Esophagus muscularis mucosa (tissue), 4 donors: Measurements from ENCODE around the gene GOLGA6L9.
"Not testable (repeated sequence)": the region's sequence is repeated elsewhere in the genome, so short reads cannot be mapped to it uniquely, and the experiment has no call there.

Source experiments
- EP300 ChIP-seq: sonication (generic); formaldehyde crosslinking; IDR thresholded peaks from one replicate; pipeline ENCODE4 v1.6.1; 2017; ENCODE audit warnings: antibody characterized with exemption
- POLR2A ChIP-seq: fragments of 450-650 bp; IDR thresholded peaks from one replicate; pipeline ENCODE4 v1.6.1; 2017; ENCODE audit warnings: antibody characterized with exemption, moderate library complexity, mild to moderate bottlenecking, low read depth
- POLR2AphosphoS5 ChIP-seq, 2 donors: sonication (generic); formaldehyde crosslinking; IDR thresholded peaks; one replicate each; pipeline ENCODE4 v1.6.1; 2017; ENCODE audit warnings: antibody characterized with exemption in 2 of 2
- TF ChIP-seq, protein P1 (sequence below), 3 experiments: fragments of 200-600 bp in 2 of 3; fragments of 450-650 bp in 1 of 3; sonication (generic) in 2 of 3; IDR thresholded peaks; one replicate each; pipeline ENCODE4 v1.5.1; 2017 to 2019; ENCODE audit warnings: antibody characterized with exemption in 3 of 3, mild to moderate bottlenecking in 2 of 3, moderate library complexity in 1 of 3

DNA sequence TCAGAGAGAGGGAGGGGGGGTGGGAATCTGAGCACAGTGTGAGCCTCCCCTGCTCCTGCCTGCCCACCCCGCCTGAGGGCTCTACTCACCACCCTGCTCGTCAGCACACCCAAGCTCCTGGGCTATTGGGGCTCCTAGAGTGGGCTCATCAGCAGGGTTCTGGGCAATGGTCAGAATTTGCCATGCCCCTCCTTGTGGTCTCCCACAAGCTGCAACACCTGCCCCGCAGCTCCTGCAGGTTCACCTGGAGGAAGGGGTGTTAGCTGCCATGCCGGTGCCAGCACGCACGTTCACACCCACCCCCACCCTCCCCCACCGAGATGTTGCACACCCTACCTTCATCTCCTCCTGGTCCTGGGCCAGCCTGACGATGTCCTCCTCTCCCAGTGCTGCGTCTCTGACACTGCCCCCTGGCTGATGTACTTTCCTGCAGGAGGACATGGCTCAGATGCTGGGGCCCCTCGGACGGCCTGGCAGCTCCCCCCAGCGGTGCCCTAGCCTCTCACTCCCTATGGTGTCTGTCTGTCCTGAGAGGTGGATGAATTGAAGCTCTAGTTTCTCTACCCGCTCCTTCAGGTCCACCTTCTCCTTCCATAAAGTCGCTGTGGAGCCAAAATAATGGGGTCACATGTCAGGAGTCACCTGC is 47.2 kb downstream of the GOLGA6L9 start:
- not testable (repeated sequence) for TF ChIP-seq POLR2A; EP300; POLR2AphosphoS5 (IDR thresholded peaks at IDR 0.05)
- TF ChIP-seq, protein P1, sequence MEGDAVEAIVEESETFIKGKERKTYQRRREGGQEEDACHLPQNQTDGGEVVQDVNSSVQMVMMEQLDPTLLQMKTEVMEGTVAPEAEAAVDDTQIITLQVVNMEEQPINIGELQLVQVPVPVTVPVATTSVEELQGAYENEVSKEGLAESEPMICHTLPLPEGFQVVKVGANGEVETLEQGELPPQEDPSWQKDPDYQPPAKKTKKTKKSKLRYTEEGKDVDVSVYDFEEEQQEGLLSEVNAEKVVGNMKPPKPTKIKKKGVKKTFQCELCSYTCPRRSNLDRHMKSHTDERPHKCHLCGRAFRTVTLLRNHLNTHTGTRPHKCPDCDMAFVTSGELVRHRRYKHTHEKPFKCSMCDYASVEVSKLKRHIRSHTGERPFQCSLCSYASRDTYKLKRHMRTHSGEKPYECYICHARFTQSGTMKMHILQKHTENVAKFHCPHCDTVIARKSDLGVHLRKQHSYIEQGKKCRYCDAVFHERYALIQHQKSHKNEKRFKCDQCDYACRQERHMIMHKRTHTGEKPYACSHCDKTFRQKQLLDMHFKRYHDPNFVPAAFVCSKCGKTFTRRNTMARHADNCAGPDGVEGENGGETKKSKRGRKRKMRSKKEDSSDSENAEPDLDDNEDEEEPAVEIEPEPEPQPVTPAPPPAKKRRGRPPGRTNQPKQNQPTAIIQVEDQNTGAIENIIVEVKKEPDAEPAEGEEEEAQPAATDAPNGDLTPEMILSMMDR (IDR thresholded peaks at IDR 0.05) = not testable (repeated sequence)
